ENCODE results near the gene ATXN7L1.

ATXN7L1 gene

DNA sequence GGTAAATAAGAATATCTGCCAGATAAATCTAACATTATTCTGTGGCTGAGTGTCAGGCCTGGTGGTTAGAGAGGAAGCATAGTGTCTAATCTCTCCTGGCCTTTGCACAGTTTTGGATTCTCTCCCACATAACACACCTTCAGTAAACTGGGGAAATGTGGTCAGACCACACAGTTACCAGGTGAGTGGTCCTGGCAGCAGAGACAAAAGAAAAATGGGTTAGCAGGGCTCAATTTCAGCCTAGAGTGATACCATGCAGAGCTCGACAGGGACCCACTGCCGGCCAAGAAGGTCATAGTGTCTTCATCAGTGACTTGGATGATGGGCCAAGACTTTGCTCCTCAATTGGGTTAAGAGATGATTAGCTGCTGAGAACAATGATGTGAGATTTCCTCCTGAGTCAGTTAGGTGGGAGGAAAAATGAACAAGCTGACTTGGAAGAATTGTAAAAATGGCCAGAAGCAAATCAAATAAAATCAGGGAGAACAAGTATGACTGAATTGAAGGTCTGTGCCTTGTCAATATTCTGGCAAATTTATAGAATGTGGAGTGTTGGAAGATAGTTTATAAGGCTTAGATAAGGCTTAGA is 225.9 kb downstream of the ATXN7L1 start:
- H3K4me3 Mint-ChIP-seq = no peak overlapping the region
- H3K36me3 Mint-ChIP-seq = peaks cover 9% of the 10 kb centered on the region
- no peak overlapping the region for H3K27ac Mint-ChIP-seq
- H3K4me1 Mint-ChIP-seq = peaks cover 7% of the 10 kb centered on the region
- H3K27me3 Mint-ChIP-seq = no peaks in the 10 kb centered on the region
- no peaks in the 10 kb centered on the region for H3K9me3 Mint-ChIP-seq

DNA sequence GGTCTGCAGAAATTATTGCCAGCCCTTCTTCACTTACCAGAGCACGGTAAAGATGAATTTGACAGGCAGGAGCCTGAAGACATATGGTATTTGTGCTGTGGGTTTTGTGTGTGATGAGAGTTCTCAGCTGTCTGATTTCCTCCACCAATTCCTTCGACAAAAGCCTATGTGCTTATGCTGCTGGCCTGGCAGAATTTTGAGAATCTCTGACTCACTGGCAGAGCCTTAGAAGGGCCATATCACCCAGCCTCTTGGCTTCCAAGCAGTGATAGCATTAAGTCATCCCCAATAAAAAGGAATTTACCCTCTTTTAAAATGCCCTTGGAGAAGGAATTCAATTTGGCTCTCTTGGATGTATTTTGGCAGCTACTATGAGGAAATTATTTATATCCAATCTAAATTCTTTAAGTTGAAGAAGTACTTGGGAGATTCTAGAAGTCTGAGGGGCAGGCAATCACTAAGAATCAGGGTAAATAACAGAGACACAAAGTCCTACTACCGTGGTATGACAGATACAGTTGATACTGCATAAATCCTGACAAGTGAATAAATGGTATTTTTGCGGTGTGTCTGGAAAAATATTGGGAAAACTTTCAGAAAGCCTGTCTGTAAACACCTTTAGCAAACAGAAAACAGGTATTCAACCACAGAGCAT is 226.5 kb downstream of the ATXN7L1 start:
- no peak overlapping the region for H3K4me3 Mint-ChIP-seq
- no peaks in the 10 kb centered on the region for H3K9me3 Mint-ChIP-seq
- peaks cover 9% of the 10 kb centered on the region for H3K36me3 Mint-ChIP-seq
- no peak overlapping the region for H3K27ac Mint-ChIP-seq
- H3K4me1 Mint-ChIP-seq = peaks cover 7% of the 10 kb centered on the region
- H3K27me3 Mint-ChIP-seq = no peaks in the 10 kb centered on the region

DNA sequence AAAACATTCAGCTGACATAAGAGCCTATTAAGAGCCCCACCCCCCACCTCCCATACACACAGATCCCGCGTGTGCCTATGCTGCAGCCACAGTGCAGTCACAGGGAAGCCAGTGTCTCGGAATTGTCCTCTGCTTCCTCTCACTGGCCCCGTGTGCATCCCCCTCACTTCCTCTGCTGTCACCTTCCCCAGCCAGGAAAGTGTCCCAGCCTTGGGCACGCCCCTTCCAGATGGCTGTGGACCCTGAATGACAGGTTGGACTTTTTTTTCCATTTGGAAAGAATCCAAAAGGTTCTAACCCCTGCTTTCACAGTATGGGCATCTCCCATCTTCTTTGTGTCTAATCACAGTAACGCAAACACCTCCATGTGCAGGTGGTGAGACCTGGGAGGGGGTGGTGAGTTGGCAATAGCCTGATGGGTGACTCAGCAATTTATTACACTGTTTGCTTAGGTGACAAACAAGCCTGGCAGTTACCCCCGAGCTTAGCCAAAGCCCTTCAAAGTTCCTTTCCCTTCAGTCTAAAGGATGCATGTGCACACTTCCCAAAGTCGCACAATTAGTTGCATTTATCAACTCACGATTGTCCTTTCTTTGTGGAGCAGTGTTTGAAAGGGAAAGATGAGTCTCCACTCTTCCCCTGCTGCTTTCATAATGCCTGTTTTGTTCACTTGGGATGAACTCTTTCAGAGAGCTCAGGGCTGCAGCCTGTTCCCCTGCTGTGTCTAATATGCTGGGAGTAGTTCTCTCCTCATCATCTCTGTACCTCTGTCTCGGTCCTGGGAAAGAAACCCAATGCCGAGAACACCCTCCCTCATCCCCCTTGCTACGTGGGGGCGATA is 227.6 kb downstream of the ATXN7L1 start:
- no peaks in the 10 kb centered on the region for H3K27me3 Mint-ChIP-seq
- H3K4me3 Mint-ChIP-seq = no peak overlapping the region
- H3K27ac Mint-ChIP-seq = no peak overlapping the region
- H3K4me1 Mint-ChIP-seq = peaks cover 7% of the 10 kb centered on the region
- peaks cover 7% of the 10 kb centered on the region for H3K36me3 Mint-ChIP-seq
- no peaks in the 10 kb centered on the region for H3K9me3 Mint-ChIP-seq

DNA sequence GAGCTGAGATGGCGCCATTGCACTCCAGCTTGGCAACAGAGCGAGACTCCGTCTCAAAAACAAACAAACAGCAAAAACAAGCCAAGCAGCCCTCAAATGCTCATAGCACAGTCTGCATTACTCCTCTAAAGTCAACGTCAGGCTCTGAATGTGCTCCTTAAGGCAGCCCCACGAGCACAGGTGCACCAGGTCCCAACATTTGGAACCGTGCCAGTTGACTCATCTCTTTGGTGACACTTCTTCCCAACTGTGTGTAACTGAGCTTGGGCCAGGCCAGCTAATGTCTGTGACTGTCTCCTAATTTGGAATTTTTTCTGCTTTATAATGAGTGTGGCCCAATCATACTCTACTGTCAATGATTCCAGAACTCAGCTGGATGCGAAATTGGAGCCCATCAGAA is 228.8 kb downstream of the ATXN7L1 start:
- Mint-ChIP-seq H3K9me3 (no peaks in the 10 kb centered on the region), H3K4me3 (no peak overlapping the region), H3K36me3 (peaks cover 10% of the 10 kb centered on the region), H3K4me1 (peaks cover 7% of the 10 kb centered on the region), H3K27me3 (no peaks in the 10 kb centered on the region), H3K27ac (no peak overlapping the region)

DNA sequence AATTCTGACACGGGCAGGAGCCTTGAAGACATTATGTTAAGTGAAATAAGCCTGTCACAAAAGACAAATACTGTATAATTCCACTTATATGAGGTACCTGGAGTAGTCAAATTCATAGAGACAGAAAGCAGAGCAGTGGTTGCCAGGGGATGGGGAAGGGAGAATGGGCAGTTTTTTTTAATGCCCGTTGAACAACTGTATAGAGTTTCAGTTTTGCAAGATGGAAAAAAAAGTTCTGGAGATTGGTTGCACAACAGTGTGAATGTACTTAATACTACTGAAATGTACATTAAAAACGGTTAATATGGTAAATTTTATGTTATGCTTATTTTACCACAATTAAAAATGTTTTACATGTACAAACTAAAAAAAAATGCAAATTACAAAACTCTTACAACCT is 231.5 kb downstream of the ATXN7L1 start:
- Mint-ChIP-seq H3K27me3 (no peaks in the 10 kb centered on the region), H3K4me3 (no peak overlapping the region), H3K9me3 (no peaks in the 10 kb centered on the region), H3K4me1 (peaks cover 7% of the 10 kb centered on the region), H3K36me3 (peaks cover 11% of the 10 kb centered on the region), H3K27ac (no peak overlapping the region)

DNA sequence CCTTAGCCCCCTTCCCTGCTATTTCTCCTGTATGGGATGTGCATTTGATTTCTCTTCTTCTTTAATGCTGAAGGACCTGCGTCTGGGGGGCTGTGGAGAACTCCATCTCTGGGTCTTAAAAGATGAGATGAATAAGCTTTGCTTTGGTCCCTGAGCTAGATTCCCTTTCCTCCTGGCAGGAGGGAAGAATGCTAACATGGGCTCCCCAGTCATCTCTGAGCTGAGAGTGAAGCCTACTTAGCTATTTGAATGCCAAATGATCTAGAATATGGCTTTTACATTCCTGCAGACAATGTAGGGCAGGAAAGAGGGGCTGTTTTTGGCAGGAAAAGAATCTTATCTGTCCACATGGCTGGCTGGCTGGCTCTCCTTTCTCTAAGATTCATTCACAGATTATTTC is 232.5 kb downstream of the ATXN7L1 start:
- Mint-ChIP-seq H3K27ac (no peak overlapping the region), H3K4me3 (no peak overlapping the region), H3K27me3 (no peaks in the 10 kb centered on the region), H3K36me3 (peaks cover 9% of the 10 kb centered on the region), H3K9me3 (no peaks in the 10 kb centered on the region), H3K4me1 (no peaks in the 10 kb centered on the region)

DNA sequence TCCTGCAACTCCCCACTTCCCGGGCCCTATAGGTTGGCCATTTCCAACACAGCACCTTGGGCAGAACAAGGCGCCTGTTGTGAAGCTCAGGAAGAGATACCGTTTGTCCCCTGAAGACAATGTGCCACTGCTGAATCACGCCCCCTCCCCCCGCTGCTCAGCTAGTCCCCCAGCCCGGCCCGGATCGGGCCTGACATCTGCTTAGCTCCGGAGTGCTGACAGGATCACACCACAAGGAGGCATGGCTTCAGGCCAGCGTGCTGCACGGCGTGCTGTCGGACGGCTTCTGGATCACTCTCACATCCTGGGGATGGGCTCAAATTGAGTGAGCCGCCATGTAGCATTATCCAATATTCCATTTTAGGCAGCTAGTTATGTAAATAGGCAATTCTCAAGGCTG is 233.0 kb downstream of the ATXN7L1 start:
- Mint-ChIP-seq H3K27ac (no peak overlapping the region), H3K4me1 (no peaks in the 10 kb centered on the region), H3K36me3 (peaks cover 9% of the 10 kb centered on the region), H3K9me3 (no peaks in the 10 kb centered on the region), H3K27me3 (no peaks in the 10 kb centered on the region), H3K4me3 (no peak overlapping the region)

DNA sequence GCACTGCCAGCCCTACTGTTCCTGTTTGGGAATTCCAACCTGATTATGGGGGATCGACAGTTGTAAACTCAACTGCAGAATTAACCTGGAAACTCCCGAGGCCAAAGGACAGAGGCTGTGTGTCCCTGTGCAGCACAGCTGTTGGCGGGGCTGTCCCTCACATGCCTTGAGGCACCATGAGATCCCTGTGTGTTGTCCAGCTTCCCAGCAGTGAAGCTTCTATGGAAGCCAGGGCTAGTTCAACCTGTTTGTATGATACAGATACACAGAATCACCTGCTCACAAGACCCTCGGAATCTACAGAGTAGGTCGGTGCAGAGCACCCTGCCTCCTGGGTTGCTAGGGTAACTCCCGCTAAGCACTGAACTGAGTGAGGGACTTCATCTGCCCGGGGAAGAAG is 234.1 kb downstream of the ATXN7L1 start:
- Mint-ChIP-seq H3K27ac (no peak overlapping the region), H3K4me1 (no peaks in the 10 kb centered on the region), H3K9me3 (no peaks in the 10 kb centered on the region), H3K36me3 (peaks cover 9% of the 10 kb centered on the region), H3K27me3 (no peaks in the 10 kb centered on the region), H3K4me3 (no peak overlapping the region)

DNA sequence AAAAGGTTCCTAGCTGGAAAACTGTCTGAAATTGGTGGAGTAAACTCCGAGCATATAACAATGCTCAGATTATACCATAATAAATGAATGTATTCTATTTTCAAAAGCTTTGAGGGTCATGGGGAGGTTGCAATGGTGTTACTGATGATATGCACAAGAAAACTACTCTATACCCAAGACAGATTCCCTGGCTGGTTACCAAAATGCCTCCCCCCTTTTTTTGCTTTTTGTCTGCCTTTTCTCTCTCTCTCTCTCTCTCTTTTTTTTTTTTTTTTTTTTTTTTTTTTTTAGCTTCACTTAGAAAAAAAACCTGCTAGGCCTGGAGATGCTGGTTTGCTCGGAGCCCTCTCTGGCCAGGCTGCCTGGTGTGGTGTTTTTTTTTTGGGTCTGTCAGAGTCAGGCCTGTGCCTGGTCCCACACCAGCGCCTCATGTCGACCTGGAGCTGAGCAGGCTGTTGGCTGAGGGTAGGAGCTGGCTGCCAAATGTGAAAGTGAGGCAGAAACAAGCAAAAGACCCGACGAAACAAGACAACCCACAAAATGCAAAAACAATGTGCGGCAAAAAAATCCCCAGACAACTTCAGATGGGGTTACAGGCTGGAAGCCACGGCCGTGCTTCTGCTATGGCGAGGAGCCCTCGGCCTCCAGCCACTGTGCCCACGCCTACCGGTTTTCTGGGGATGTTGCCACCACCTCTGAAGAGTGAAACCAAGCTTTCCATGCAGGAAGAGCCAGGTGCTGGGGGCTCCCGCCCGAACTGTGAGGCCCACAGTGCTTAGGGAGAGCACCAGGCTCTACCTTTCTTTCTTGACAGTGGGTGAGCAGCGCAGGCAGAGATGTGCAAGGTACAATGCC is 235.2 kb downstream of the ATXN7L1 start:
- Mint-ChIP-seq H3K9me3 (no peaks in the 10 kb centered on the region), H3K27ac (no peak overlapping the region), H3K27me3 (no peaks in the 10 kb centered on the region), H3K36me3 (peaks cover 10% of the 10 kb centered on the region), H3K4me3 (no peak overlapping the region), H3K4me1 (no peaks in the 10 kb centered on the region)

DNA sequence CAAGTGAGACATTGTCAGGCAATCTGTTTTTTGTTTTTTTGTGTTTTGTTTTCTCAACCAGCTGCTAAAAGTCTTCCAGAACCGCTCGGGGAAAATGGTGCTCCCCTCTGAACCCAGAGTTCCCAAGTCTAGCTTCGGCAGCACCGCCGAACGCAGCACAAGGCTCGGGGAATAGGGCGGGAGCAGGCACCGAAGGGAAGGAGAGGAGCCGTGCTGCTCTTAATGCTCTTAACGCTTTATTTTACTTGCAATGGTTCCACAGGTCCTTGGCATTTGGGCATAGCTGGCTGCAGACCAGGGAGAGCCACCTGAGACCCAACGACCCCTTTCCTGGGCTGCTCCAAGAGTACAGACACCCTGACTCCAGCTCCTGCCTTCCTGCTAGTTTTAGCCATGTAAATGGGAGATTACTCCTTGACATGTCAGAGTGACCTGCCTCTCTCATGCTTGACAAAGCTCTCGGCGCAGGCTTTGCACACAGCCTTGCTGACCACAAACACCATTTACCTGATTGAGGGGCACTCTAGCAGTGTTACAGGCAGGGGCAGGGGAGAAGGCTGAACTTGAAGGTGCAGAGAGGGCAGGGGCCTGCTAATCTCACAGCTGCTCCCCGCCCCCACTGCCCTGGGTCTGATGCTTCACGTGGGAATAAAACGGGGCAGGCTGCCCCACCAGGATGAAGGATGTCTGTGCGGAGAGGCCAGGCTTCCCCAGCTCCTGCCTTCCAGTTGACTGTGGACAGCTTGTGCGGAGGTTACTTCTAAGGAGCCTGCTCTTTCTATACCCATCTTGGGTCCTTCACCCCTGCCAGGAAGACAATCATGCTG is 236.5 kb downstream of the ATXN7L1 start:
- Mint-ChIP-seq H3K36me3 (peaks cover 10% of the 10 kb centered on the region), H3K4me3 (no peak overlapping the region), H3K4me1 (no peaks in the 10 kb centered on the region), H3K27ac (no peak overlapping the region), H3K27me3 (no peaks in the 10 kb centered on the region), H3K9me3 (no peaks in the 10 kb centered on the region)

DNA sequence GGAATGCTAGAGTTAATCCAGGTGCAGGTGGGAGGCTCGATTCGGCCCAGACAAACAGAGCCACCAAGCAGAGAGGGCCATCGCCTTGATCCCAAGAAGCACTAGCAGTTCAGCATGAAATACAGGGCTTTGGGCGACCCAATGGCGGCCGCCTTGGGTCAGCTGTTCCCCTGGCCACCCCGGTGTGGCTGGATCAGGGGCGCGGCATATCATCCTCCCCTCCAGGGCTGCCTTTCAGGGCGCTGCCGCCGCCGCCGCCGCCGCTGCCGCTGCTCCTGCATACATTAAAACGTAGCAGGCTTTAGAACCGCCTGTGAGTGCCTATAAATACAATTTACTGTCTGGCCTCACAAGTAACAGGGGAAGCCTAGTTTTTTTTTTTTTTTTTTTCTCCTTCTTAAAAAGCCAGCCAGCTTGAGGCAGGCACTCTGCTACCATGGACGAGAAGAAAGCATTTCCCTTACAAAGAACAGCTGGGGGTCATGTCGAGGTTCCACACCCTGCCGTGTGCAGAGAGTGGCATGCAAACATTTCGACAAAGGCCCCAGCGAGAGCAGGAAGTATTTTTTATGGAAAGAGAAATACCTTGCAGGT is 237.4 kb downstream of the ATXN7L1 start:
- no peak overlapping the region for H3K4me3 Mint-ChIP-seq
- no peaks in the 10 kb centered on the region for H3K9me3 Mint-ChIP-seq
- no peaks in the 10 kb centered on the region for H3K27me3 Mint-ChIP-seq
- H3K27ac Mint-ChIP-seq = no peak overlapping the region
- peaks cover 12% of the 10 kb centered on the region for H3K36me3 Mint-ChIP-seq
- no peaks in the 10 kb centered on the region for H3K4me1 Mint-ChIP-seq

DNA sequence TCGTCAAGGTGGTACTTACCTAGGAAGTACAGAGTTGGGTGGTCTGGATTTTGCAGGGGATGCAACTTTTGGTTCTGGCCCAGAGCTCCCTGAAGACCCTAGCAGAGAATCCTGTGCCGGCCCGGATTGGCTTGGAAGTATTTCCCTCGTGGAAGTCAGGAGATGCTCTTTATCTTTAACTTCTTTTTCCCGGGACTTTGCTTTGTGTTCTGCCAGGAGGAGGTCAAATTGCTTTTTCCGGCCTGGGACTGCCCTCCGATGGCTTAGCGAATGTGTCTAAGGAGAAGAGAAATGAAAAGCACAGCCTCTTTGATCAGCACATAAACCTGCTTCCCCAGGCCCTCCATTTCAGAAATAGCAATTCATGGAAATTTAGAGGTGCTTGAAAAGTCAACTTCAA is 238.1 kb downstream of the ATXN7L1 start:
- H3K27ac Mint-ChIP-seq = no peak overlapping the region
- H3K4me1 Mint-ChIP-seq = no peaks in the 10 kb centered on the region
- H3K27me3 Mint-ChIP-seq = no peaks in the 10 kb centered on the region
- H3K4me3 Mint-ChIP-seq = no peak overlapping the region
- no peaks in the 10 kb centered on the region for H3K9me3 Mint-ChIP-seq
- H3K36me3 Mint-ChIP-seq = peaks cover 12% of the 10 kb centered on the region

DNA sequence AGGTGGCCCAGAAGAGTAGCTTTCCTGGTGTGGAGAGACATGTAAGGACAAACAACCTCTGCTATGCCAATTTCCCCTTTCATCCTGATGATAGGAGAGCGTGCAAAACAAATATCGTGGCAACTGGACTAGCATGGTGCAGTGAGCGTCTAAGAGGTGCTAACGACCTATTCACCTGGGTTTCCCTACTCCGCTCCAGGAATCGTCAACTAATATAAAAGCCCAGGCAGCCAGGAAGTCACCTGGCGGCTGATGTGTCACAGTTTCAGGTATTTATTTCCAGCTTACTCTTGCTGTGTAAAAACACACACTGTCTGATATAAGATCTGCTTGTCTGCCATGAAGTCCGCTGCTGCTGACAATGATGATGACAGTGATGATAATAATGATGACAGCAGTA is 238.6 kb downstream of the ATXN7L1 start:
- no peaks in the 10 kb centered on the region for H3K27me3 Mint-ChIP-seq
- H3K4me1 Mint-ChIP-seq = no peaks in the 10 kb centered on the region
- H3K27ac Mint-ChIP-seq = no peak overlapping the region
- no peak overlapping the region for H3K4me3 Mint-ChIP-seq
- peaks cover 10% of the 10 kb centered on the region for H3K36me3 Mint-ChIP-seq
- no peaks in the 10 kb centered on the region for H3K9me3 Mint-ChIP-seq

DNA sequence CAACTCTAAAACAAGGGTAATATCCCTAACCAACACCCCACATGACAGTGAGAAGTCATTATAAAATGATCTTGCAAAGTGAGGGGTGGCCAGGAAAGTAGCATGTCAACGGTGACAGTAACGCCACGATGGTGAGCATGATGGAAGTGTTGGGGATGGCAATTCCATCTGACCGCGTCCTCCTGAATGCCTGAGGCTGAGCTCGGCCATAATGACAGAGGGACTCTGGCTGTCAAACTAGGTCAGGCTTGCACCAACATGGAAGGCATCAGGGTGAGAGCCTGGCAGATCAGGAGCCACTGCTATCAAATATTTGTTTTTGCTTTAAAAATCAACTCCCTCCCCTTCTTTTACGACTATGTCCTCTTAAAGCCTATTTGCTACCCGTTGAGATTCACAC is 239.4 kb downstream of the ATXN7L1 start:
- Mint-ChIP-seq H3K9me3 (no peaks in the 10 kb centered on the region), H3K27me3 (no peaks in the 10 kb centered on the region), H3K27ac (no peak overlapping the region), H3K4me1 (no peaks in the 10 kb centered on the region), H3K36me3 (peaks cover 12% of the 10 kb centered on the region), H3K4me3 (no peak overlapping the region)

All from activated naive CD4-positive, alpha-beta T cell treated with anti-CD3 and anti-CD28 coated beads, Interleukin-2, amount 50 U/mL, for 24 hours (primary cell).